Measurements from ENCODE around the gene CLIC3.

DNA sequence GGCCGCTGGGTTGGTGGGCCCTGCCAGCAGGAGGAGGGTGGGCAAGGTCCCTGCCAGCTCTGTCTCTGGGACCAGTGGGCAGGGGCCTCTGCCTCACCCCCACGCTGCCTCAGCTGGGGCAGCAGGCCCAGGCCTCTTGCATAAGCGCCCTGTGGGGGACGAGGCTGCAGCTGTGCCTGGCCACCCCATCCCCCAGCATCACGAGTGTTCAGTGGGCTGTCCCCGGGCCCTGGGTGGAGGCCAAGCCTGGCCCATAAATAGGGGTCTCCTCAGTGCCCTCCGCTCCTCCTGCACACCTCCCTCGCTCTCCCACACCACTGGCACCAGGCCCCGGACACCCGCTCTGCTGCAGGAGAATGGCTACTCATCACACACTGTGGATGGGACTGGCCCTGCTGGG, 19.1 kb downstream of the CLIC3 start, which contains the start of gene PTGDS:
- TF ChIP-seq, protein P1, sequence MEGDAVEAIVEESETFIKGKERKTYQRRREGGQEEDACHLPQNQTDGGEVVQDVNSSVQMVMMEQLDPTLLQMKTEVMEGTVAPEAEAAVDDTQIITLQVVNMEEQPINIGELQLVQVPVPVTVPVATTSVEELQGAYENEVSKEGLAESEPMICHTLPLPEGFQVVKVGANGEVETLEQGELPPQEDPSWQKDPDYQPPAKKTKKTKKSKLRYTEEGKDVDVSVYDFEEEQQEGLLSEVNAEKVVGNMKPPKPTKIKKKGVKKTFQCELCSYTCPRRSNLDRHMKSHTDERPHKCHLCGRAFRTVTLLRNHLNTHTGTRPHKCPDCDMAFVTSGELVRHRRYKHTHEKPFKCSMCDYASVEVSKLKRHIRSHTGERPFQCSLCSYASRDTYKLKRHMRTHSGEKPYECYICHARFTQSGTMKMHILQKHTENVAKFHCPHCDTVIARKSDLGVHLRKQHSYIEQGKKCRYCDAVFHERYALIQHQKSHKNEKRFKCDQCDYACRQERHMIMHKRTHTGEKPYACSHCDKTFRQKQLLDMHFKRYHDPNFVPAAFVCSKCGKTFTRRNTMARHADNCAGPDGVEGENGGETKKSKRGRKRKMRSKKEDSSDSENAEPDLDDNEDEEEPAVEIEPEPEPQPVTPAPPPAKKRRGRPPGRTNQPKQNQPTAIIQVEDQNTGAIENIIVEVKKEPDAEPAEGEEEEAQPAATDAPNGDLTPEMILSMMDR (IDR thresholded peaks at IDR 0.05; ENCODE audit: borderline replicate concordance, extremely low read depth, low read length, poor library complexity, severe bottlenecking) = no peak
- TF ChIP-seq EZH2 (IDR thresholded peaks at IDR 0.05; ENCODE audit: borderline replicate concordance, low read depth, low read length, severe bottlenecking) = no peak

Data from DND-41 (cell line).